ENCODE measurements around the gene OPALIN.
"Not testable (repeated sequence)": the region's sequence is repeated elsewhere in the genome, so short reads cannot be mapped to it uniquely, and the experiment has no call there.

Gene OPALIN

GRCh38 chr10:96334616-96335526 is 23.9 kb downstream of the OPALIN start:
- DNase-seq = peak in 1 of 2 experiments; percentile 37

- DNase-seq = no peak
Observed at GRCh38 chr10:96333101-96333500, 25.7 kb downstream of the OPALIN start.

- DNase-seq = no peak
Observed at GRCh38 chr10:96327462-96327861, 31.3 kb downstream of the OPALIN start.

- no peak for DNase-seq
Observed at GRCh38 chr10:96325719-96326373, 33.0 kb downstream of the OPALIN start.

GRCh38 chr10:96324447-96324846 is 34.4 kb downstream of the OPALIN start:
- no peak for DNase-seq

- no peak for DNase-seq
Observed at GRCh38 chr10:96322275-96322674, 36.5 kb downstream of the OPALIN start.

- DNase-seq = no peak
Observed at GRCh38 chr10:96321822-96322221, 37.0 kb downstream of the OPALIN start.

- no peak for DNase-seq
Observed at GRCh38 chr10:96319754-96320474, 38.9 kb downstream of the OPALIN start.

GRCh38 chr10:96317067-96317833 is 41.6 kb downstream of the OPALIN start:
- DNase-seq = no peak

- no peak for DNase-seq
Observed at GRCh38 chr10:96313344-96313743, 45.5 kb downstream of the OPALIN start.

GRCh38 chr10:96311180-96311715 is 47.6 kb downstream of the OPALIN start:
- no peak for DNase-seq

- no peak for DNase-seq
Observed at GRCh38 chr10:96310321-96310669, 48.5 kb downstream of the OPALIN start.

- no peak for DNase-seq
Observed at GRCh38 chr10:96309628-96310320, 49.0 kb downstream of the OPALIN start.

- DNase-seq = not testable (repeated sequence)
Observed at GRCh38 chr10:96308854-96309253, 49.9 kb downstream of the OPALIN start.

- peak; percentile 75 to 92 for DNase-seq
Observed at GRCh38 chr10:96306516-96306915, 52.3 kb downstream of the OPALIN start.

- DNase-seq = no peak
Observed at GRCh38 chr10:96305019-96305418, 53.8 kb downstream of the OPALIN start.

GRCh38 chr10:96304230-96304629 is 54.6 kb downstream of the OPALIN start, which contains the start of gene DNTT:
Gene DNTT, plus strand, starts transcription at chr10:96304434. Its CDS starts 64 bp downstream, at chr10:96304498.
- DNase-seq = no peak

GRCh38 chr10:96301616-96302015 is 57.2 kb downstream of the OPALIN start:
- DNase-seq = no peak

- DNase-seq = peak in 1 of 2 experiments; percentile 38
Observed at GRCh38 chr10:96299383-96299782, 59.4 kb downstream of the OPALIN start.

GRCh38 chr10:96298362-96298761 is 60.4 kb downstream of the OPALIN start:
- no peak for DNase-seq

GRCh38 chr10:96297486-96297885 is 61.3 kb downstream of the OPALIN start:
- DNase-seq = no peak

- peak in 1 of 2 experiments; percentile 25 for DNase-seq
Observed at GRCh38 chr10:96295475-96295874, 63.3 kb downstream of the OPALIN start.

Measured in NCI-H446 (cell line).